HL-60 (cell line): ENCODE results near the gene QRICH1.

Experiments
- DNase-seq, 2 experiments: peaks; one replicate each; pipeline ENCODE4 v3.0.0-alpha.2; 2010 to 2020; ENCODE audit warnings: low read depth in 1 of 2, low spot score in 1 of 2
- H3K27ac ChIP-seq: fragments of 250-450 bp; sonication (Bioruptor Pico); replicated peaks from 2 replicates; pipeline ENCODE4 v1.5.1; 2020; ENCODE audit warnings: mild to moderate bottlenecking, moderate library complexity
- H3K27me3 ChIP-seq: fragments of 250-450 bp; sonication (Bioruptor Pico); 2 replicates; pipeline ENCODE4 v1.5.1; 2021; ENCODE audit warnings: mild to moderate bottlenecking, moderate library complexity; ENCODE audit not compliant: insufficient read depth, poor library complexity, severe bottlenecking
- H3K4me3 ChIP-seq: replicated peaks from 2 replicates; pipeline ENCODE4 v1.5.1; 2011; ENCODE audit warnings: mild to moderate bottlenecking, control low read depth, low read length; ENCODE audit not compliant: insufficient read depth
- CTCF ChIP-seq: IDR thresholded peaks from one replicate; pipeline ENCODE4 v1.5.1; 2011; ENCODE audit warnings: low read length, control low read depth, inconsistent platforms; ENCODE audit not compliant: insufficient read depth
- GABPA ChIP-seq: IDR thresholded peaks from 2 replicates; pipeline ENCODE4 v1.6.1; 2012; ENCODE audit warnings: low read depth
- POLR2AphosphoS5 ChIP-seq: IDR thresholded peaks from 2 replicates; pipeline ENCODE4 v1.6.1; 2012; ENCODE audit warnings: low read depth
- REST ChIP-seq: IDR thresholded peaks from 2 replicates; pipeline ENCODE4 v1.6.1; 2012; ENCODE audit warnings: low read depth; ENCODE audit not compliant: insufficient replicate concordance
- SPI1 ChIP-seq: IDR thresholded peaks from 2 replicates; pipeline ENCODE4 v1.6.1; 2012; ENCODE audit warnings: low read depth, mild to moderate bottlenecking, borderline replicate concordance

QRICH1 gene

GRCh38 chr3:49119439-49119838, 25.6 kb upstream of the QRICH1 start:
- TF ChIP-seq POLR2AphosphoS5 (no peak), CTCF (no peak), SPI1 (no peak)
- Histone ChIP-seq H3K27ac (peak overlapping the region; percentile 87), H3K4me3 (peak overlapping the region; percentile 96), H3K27me3 (no peaks in the 10 kb centered on the region)
- DNase-seq = no peak

- H3K4me3 ChIP-seq = no peak overlapping the region
- DNase-seq = no peak
- no peak for TF ChIP-seq GABPA
- no peak for TF ChIP-seq POLR2AphosphoS5
- no peak for TF ChIP-seq CTCF
- no peak for TF ChIP-seq SPI1
- no peak for TF ChIP-seq REST
- no peaks in the 10 kb centered on the region for H3K27me3 ChIP-seq
- H3K27ac ChIP-seq = no peak overlapping the region; the same call in 1 of the 2 replicates
Observed at GRCh38 chr3:49119036-49119435, 25.2 kb upstream of the QRICH1 start.

- DNase-seq = no peak
- Histone ChIP-seq H3K4me3 (no peak overlapping the region), H3K27me3 (no peaks in the 10 kb centered on the region), H3K27ac (no peak overlapping the region)
- TF ChIP-seq GABPA (no peak), POLR2AphosphoS5 (no peak), CTCF (no peak), REST (no peak), SPI1 (no peak)
Observed at GRCh38 chr3:49112262-49112661, 18.4 kb upstream of the QRICH1 start.

GRCh38 chr3:49111347-49111746, 17.5 kb upstream of the QRICH1 start:
- Histone ChIP-seq H3K27ac (no peak overlapping the region), H3K4me3 (no peak overlapping the region), H3K27me3 (no peaks in the 10 kb centered on the region)
- TF ChIP-seq CTCF (no peak), POLR2AphosphoS5 (no peak), SPI1 (no peak), REST (no peak), GABPA (no peak)
- no peak for DNase-seq
